GM18517 (cell line): ENCODE measurements around the gene MEIS2.

ENCODE experiments used
- ATAC-seq: cut with Tn5 transposase; IDR thresholded peaks from one replicate; pipeline ENCODE4 v1.9.1; 2021; ENCODE audit warnings: mild to moderate bottlenecking, moderate library complexity; ENCODE audit not compliant: unreplicated experiment

MEIS2 gene

GRCh38 chr15:36841193-36841592 lies 259.2 kb downstream of the MEIS2 start:
- no peak for ATAC-seq
